NCI-H2171 treated with DMSO at 0.1 percent for 48 hours (cell line): Measurements from ENCODE around the gene IFITM2.

Experiments
- DNase-seq: peaks from one replicate; lab custom pipeline; 2025; lab: John Stamatoyannopoulos, UW

IFITM2 gene

GRCh38 chr11:293271-293851 lies 14.3 kb upstream of the IFITM2 start:
- DNase-seq = no peak

- no peak for DNase-seq
Observed at GRCh38 chr11:293852-294661, 13.6 kb upstream of the IFITM2 start.

- DNase-seq = no peak
Observed at GRCh38 chr11:294780-295179, 12.8 kb upstream of the IFITM2 start.

GRCh38 chr11:295351-296170 lies 12.1 kb upstream of the IFITM2 start:
- DNase-seq = no peak

- no peak for DNase-seq
Observed at GRCh38 chr11:296171-297050, 11.2 kb upstream of the IFITM2 start.

GRCh38 chr11:297051-297585 lies 10.5 kb upstream of the IFITM2 start:
- DNase-seq = no peak

- no peak for DNase-seq
Observed at GRCh38 chr11:297586-298405, 9.8 kb upstream of the IFITM2 start.

- no peak for DNase-seq
Observed at GRCh38 chr11:298406-299065, 9.1 kb upstream of the IFITM2 start.

GRCh38 chr11:299081-299891 lies 8.3 kb upstream of the IFITM2 start, which contains the start of gene IFITM5:
Gene IFITM5 (minus strand): TSS chr11:299526. CDS start chr11:299490, 36 bp downstream.
- no peak for DNase-seq

- DNase-seq = no peak
Observed at GRCh38 chr11:299951-300735, 7.5 kb upstream of the IFITM2 start.

GRCh38 chr11:303363-303762 lies 4.3 kb upstream of the IFITM2 start:
- no peak for DNase-seq

- no peak for DNase-seq
Observed at GRCh38 chr11:304061-304506, 3.5 kb upstream of the IFITM2 start.

GRCh38 chr11:304915-305843 lies 2.4 kb upstream of the IFITM2 start:
- peak; percentile 4 for DNase-seq

- no peak for DNase-seq
Observed at GRCh38 chr11:305844-306211, 1.8 kb upstream of the IFITM2 start.

GRCh38 chr11:306645-307371 lies 808 bp upstream of the IFITM2 start:
- DNase-seq = no peak
